Muscle of leg (tissue), 11 donors: Measurements from ENCODE around the gene AOPEP. TPM values are rescaled to one million over a fixed set of nuclear protein-coding genes. Genes with fewer than 3 reads are reported as not detected.

ENCODE experiments used
- DNase-seq: peaks from one replicate; pipeline ENCODE4 v3.0.0; 2013
- H3K27ac ChIP-seq: one replicate; pipeline ENCODE4 v1.5.1; 2013; ENCODE audit warnings: mild to moderate bottlenecking, low read length, control low read depth
- H3K27me3 ChIP-seq: one replicate; pipeline ENCODE4 v1.6.1; 2013; ENCODE audit warnings: low read length; ENCODE audit not compliant: control insufficient read depth, insufficient read depth
- H3K36me3 ChIP-seq: one replicate; pipeline ENCODE4 v1.6.1; 2013; ENCODE audit warnings: low read length; ENCODE audit not compliant: control insufficient read depth, insufficient read depth
- H3K4me1 ChIP-seq: one replicate; pipeline ENCODE4 v1.6.1; 2013; ENCODE audit warnings: low read length; ENCODE audit not compliant: control insufficient read depth, insufficient read depth
- H3K4me3 ChIP-seq: one replicate; pipeline ENCODE4 v1.5.1; 2013; ENCODE audit warnings: low read length, control low read depth
- H3K9me3 ChIP-seq: replicated peaks from 2 replicates; pipeline ENCODE4 v1.6.1; 2013; ENCODE audit warnings: low read depth, low read length; ENCODE audit not compliant: control insufficient read depth
- WGBS: methylation state at CpG from one replicate; pipeline ENCODE4 v1.1.5; 2013; ENCODE audit warnings: missing lambda C conversion rate; ENCODE audit not compliant: insufficient coverage; 5-methylcytosine and 5-hydroxymethylcytosine counted together
- polyA plus RNA-seq, 8 donors: library from polyadenylated mRNA; unstranded; fragments of 120-200 nt; gene quantifications; one replicate each; pipeline versions ENCODE4 v1.2.1 to v1.2.3, GENCODE V29; 2013; ENCODE audit warnings: inconsistent platforms in 1 of 8, low replicate concordance in 1 of 8; ENCODE audit not compliant: insufficient read length in 8 of 8, insufficient read depth in 1 of 8
- total RNA-seq: library from RNA; stranded (reverse); fragments of 120-200 nt; gene quantifications from one replicate; pipeline ENCODE4 v1.2.4, GENCODE V29; 2013

AOPEP gene
- total and polyA plus RNA-seq, 9 donors, result 35.0 to 52.3 (median 43.3) TPM

GRCh38 chr9:94758031-94758430, 31.5 kb downstream of the AOPEP start:
- peaks cover 16% of the 10 kb centered on the region for H3K36me3 ChIP-seq
- no peak overlapping the region for H3K27ac ChIP-seq
- H3K4me3 ChIP-seq, result no peak overlapping the region
- DNase-seq, result no peak
- 85% methylated on average over 1 of the region's 1 CpG for WGBS
- no peaks in the 10 kb centered on the region for H3K4me1 ChIP-seq
- no peaks in the 10 kb centered on the region for H3K9me3 ChIP-seq
- H3K27me3 ChIP-seq, result no peaks in the 10 kb centered on the region

- Histone ChIP-seq H3K4me3 (no peak overlapping the region), H3K4me1 (no peaks in the 10 kb centered on the region), H3K27ac (no peak overlapping the region), H3K27me3 (no peaks in the 10 kb centered on the region), H3K9me3 (no peaks in the 10 kb centered on the region), H3K36me3 (peaks cover 16% of the 10 kb centered on the region)
- DNase-seq, result no peak
- no CpG with 5 or more reads among the region's 1 CpG for WGBS
These were observed 32.4 kb downstream of the AOPEP start for GRCh38 chr9:94758880-94759279.

DNA sequence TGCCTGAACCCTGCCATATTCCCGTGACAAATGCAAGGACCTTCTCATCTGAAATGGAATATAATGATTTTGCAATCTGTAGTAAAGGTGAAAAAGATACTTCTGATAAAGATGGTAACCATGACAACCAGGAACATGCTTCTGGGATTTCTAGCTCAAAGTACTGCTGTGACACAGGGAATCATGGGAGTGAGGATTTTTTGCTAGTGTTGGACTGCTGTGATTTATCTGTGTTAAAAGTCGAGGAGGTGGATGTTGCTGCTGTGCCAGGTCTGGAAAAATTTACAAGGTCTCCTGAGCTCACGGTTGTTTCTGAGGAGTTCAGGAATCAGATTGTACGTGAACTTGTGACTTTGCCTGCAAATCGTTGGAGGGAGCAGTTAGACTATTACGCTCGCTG, 33.5 kb downstream of the AOPEP start:
- DNase-seq, result no peak
- peaks cover 16% of the 10 kb centered on the region for H3K36me3 ChIP-seq
- H3K4me1 ChIP-seq, result no peaks in the 10 kb centered on the region
- H3K27ac ChIP-seq, result no peak overlapping the region
- no peak overlapping the region for H3K4me3 ChIP-seq
- H3K9me3 ChIP-seq, result no peaks in the 10 kb centered on the region
- no peaks in the 10 kb centered on the region for H3K27me3 ChIP-seq
- 66% methylated on average over 6 of the region's 7 CpGs for whole genome bisulfite sequencing

- 81% methylated on average over 5 of the region's 5 CpGs for WGBS
- Histone ChIP-seq H3K27me3 (no peaks in the 10 kb centered on the region), H3K36me3 (peaks cover 16% of the 10 kb centered on the region), H3K4me3 (no peak overlapping the region), H3K4me1 (no peaks in the 10 kb centered on the region), H3K9me3 (no peaks in the 10 kb centered on the region), H3K27ac (no peak overlapping the region)
- no peak for DNase-seq
These were observed 34.2 kb downstream of the AOPEP start for GRCh38 chr9:94760660-94761059.

- DNase-seq, result no peak
- Histone ChIP-seq H3K27ac (no peak overlapping the region), H3K27me3 (no peaks in the 10 kb centered on the region), H3K9me3 (no peaks in the 10 kb centered on the region), H3K4me3 (no peak overlapping the region), H3K4me1 (no peaks in the 10 kb centered on the region), H3K36me3 (peaks cover 16% of the 10 kb centered on the region)
- 100% methylated on average over 1 of the region's 4 CpGs for WGBS
These were observed 35.0 kb downstream of the AOPEP start for GRCh38 chr9:94761481-94761880.

- no peak for DNase-seq
- H3K27me3 ChIP-seq, result no peaks in the 10 kb centered on the region
- H3K9me3 ChIP-seq, result no peaks in the 10 kb centered on the region
- H3K27ac ChIP-seq, result no peak overlapping the region
- H3K36me3 ChIP-seq, result peaks cover 4% of the 10 kb centered on the region
- H3K4me3 ChIP-seq, result no peak overlapping the region
- H3K4me1 ChIP-seq, result peaks cover 6% of the 10 kb centered on the region
- WGBS, result 95% methylated on average over 4 of the region's 9 CpGs
These were observed 41.0 kb downstream of the AOPEP start for GRCh38 chr9:94767331-94768072.

DNA sequence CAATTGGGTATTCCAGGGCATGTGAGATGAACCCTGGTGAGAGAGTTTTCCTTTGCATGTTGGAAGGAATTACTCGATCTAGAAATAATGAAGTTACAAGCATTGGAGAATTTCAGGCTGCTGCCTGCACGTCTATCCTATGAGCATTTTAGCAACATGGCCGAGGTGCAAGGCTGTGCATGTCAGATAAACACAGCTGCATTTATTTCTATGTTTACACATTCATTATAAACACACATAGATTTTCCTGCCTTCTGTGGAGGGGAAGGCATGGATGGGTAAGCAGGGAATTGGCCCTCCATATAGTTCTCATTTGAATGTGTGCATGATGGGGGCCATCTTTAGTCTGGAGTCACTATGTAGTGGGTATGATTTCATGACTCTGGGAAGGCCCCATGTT, 42.3 kb downstream of the AOPEP start:
- no peak overlapping the region for H3K4me3 ChIP-seq
- peaks cover 4% of the 10 kb centered on the region for H3K36me3 ChIP-seq
- H3K4me1 ChIP-seq, result peaks cover 13% of the 10 kb centered on the region
- 80% methylated on average over 1 of the region's 3 CpGs for WGBS
- H3K9me3 ChIP-seq, result no peaks in the 10 kb centered on the region
- no peak overlapping the region for H3K27ac ChIP-seq
- H3K27me3 ChIP-seq, result no peaks in the 10 kb centered on the region
- DNase-seq, result no peak

GRCh38 chr9:94770334-94770733, 43.8 kb downstream of the AOPEP start:
- no peak for DNase-seq
- Histone ChIP-seq H3K36me3 (peaks cover 4% of the 10 kb centered on the region), H3K27ac (no peak overlapping the region), H3K4me1 (peaks cover 14% of the 10 kb centered on the region), H3K4me3 (no peak overlapping the region), H3K9me3 (no peaks in the 10 kb centered on the region), H3K27me3 (no peaks in the 10 kb centered on the region)
- WGBS, result 78% methylated on average over 5 of the region's 6 CpGs

- no CpG with 5 or more reads among the region's 3 CpGs for WGBS
- Histone ChIP-seq H3K27ac (no peak overlapping the region), H3K4me3 (no peak overlapping the region), H3K36me3 (peaks cover 4% of the 10 kb centered on the region), H3K4me1 (peaks cover 14% of the 10 kb centered on the region), H3K9me3 (no peaks in the 10 kb centered on the region), H3K27me3 (no peaks in the 10 kb centered on the region)
- DNase-seq, result no peak
These were observed 44.6 kb downstream of the AOPEP start for GRCh38 chr9:94771096-94771495.

DNA sequence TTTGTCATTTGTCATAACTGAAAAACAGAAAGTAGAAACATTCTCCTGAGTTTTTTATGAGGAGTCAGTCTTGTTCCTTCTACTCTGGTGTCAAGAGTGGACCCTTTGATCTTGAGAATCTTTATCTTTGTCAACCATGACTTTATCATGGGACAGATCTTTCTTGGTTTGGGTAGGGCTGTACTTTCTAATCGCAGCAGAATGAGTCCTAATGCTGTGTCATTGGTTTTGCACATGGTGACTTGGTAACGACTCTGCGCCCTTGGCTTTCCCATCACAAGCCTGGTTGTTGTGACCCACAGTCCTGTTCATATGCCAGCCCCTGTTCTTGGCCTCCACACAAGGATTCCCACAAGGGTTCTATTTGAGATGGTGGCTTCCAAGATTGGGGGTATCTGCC, 45.6 kb downstream of the AOPEP start:
- DNase-seq, result peak; percentile 31
- 80% methylated on average over 1 of the region's 3 CpGs for WGBS
- H3K4me1 ChIP-seq, result peaks cover 14% of the 10 kb centered on the region
- H3K27me3 ChIP-seq, result no peaks in the 10 kb centered on the region
- no peak overlapping the region for H3K4me3 ChIP-seq
- H3K36me3 ChIP-seq, result peaks cover 4% of the 10 kb centered on the region
- H3K27ac ChIP-seq, result peak overlapping the region; percentile 85
- no peaks in the 10 kb centered on the region for H3K9me3 ChIP-seq
